Effector memory CD8-positive, alpha-beta T cell (primary cell): ENCODE results near the gene CLOCK.
"Not testable (repeated sequence)": the region's sequence is repeated elsewhere in the genome, so short reads cannot be mapped to it uniquely, and the experiment has no call there.

ENCODE experiments used
- ATAC-seq: fragments of 150-1000 bp; cut with Tn5 transposase; replicated peaks from 2 replicates; pipeline ENCODE4 v1.10.0; 2021; ENCODE audit warnings: mild to moderate bottlenecking, moderate library complexity
- DNase-seq, 3 experiments: peaks; one replicate each; pipeline ENCODE4 v3.0.0; 2021
- H3K27ac Mint-ChIP-seq, 2 donors: one replicate each; pipeline ENCODE4 v1.8.0; 2022; ENCODE audit warnings: mild to moderate bottlenecking in 2 of 2, mixed read lengths in 2 of 2, moderate library complexity in 2 of 2
- H3K27me3 Mint-ChIP-seq, 2 donors: one replicate each; pipeline ENCODE4 v1.8.0; 2022; ENCODE audit warnings: mixed read lengths in 2 of 2
- H3K36me3 Mint-ChIP-seq: one replicate; pipeline ENCODE4 v1.8.0; 2022; ENCODE audit warnings: mild to moderate bottlenecking, moderate library complexity, mixed read lengths; ENCODE audit not compliant: insufficient read depth
- H3K4me1 Mint-ChIP-seq, 2 donors: one replicate each; pipeline ENCODE4 v1.8.0; 2022; ENCODE audit warnings: low read depth in 2 of 2, mixed read lengths in 2 of 2
- H3K4me3 Mint-ChIP-seq, 2 donors: one replicate each; pipeline ENCODE4 v1.8.0; 2022; ENCODE audit warnings: mild to moderate bottlenecking in 2 of 2, mixed read lengths in 2 of 2, moderate library complexity in 2 of 2
- H3K9me3 Mint-ChIP-seq, 2 donors: one replicate each; pipeline ENCODE4 v1.8.0; 2022; ENCODE audit warnings: mixed read lengths in 2 of 2

The CLOCK gene

DNA sequence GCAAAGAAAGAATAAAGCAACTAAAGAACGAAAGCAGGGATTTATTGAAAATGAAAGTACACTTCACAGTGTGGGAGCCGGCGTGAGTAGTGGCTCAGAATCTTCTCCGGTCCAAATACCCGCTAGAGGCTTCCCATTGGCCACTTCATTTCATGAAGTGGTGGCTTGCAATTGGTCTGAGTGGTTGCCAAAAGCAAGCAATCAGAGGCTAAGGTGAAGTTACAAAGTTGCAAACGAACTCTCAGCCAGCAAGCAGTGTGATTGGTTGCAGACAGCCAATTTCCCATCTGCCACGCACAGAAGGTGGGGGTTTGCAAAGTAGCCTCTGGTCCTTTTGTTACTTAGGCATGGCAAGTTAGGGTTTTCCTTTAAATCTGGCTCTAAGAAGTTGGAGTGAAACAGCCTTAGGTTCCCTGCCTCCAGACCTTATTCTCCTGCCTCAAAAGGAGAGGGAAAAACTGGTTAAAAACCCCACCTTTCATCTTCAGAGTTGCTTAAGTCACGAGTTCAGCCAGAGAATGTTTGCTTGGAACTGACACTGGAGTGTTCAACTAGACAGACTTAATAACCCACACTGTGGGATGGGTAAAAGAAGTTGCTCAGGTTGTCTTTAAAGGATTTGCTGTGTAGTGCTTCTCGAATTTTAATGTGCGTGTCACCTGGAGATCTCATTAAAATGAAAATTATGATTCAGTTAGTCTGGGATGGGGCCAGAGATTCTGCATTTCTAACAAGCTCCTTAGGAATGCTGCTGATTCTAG lies 6.9 kb upstream of the CLOCK start:
- Mint-ChIP-seq H3K4me1 (peaks cover 0 to 5% of the 10 kb centered on the region in 2 donors), H3K9me3 (no peaks in the 10 kb centered on the region), H3K27me3 (peaks cover 17 to 21% of the 10 kb centered on the region in 2 donors), H3K27ac (no peak overlapping the region), H3K4me3 (peak overlapping the region; percentile 50 to 63), H3K36me3 (no peaks in the 10 kb centered on the region)
- peak in 1 of 3 experiments; percentile 14 for DNase-seq
- peak; percentile 84 for ATAC-seq

DNA sequence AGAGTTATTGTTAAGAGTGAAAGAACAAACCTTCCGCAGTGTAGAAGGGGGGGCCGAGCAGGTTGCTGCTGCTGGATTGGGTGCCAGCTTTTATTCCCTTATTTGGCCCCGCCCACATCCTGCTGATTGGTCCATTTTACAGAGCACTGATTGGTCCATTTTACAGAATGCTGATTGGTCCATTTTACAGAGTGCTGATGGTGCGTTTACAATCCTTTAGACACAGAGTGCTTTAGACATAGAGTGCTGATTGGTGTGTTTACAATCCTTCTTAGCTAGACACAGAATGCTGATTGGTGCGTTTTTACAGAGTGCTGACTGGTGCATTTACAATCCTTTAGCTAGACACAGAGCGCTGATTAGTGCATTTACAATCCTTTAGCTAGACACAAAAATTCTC lies 5.3 kb upstream of the CLOCK start:
- not testable (repeated sequence) for H3K27ac Mint-ChIP-seq, DNase-seq, H3K9me3 Mint-ChIP-seq, H3K27me3 Mint-ChIP-seq, ATAC-seq, H3K36me3 Mint-ChIP-seq, H3K4me3 Mint-ChIP-seq
- H3K4me1 Mint-ChIP-seq, result peaks cover 9 to 10% of the 10 kb centered on the region in 2 donors

DNA sequence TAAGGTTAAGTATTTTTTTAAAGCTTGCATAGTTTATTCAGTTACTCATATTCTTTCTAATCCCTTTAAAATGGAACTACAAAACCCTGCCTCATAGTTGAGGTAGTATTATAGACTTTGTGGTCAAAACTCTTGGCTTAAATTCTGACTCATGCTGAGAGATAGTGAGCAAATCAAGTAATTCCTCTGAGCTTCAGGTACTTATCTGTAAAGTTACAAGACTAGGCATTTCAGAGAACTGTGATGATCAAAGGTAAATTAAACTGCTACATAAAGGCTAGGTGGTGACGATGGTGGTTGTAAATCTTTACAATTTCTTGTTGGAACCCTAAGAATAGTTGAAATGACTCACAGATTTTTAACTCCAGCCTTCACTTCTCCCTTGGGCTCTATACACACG lies 3.2 kb upstream of the CLOCK start:
- Mint-ChIP-seq H3K27ac (no peak overlapping the region), H3K4me1 (peaks cover 10 to 11% of the 10 kb centered on the region in 2 donors)
- ATAC-seq, result no peak

DNA sequence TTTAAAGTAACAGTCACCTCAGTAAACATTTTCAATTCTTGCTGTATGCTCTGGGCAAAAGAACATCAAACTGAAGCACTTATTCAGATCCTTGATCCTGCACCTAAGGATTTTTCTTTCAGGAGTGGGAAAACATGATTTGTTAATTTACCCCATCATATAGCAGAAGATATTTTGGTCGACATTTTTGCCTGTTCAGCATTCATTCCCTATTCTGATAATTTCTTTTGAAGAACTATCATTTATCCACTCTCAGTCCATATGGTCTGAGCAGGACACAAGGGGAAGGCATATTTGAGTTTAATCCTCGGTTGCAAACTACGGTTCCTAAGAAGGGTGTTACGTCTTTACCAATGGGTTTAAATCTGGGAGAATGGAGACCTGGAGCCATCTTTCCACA lies 1.2 kb upstream of the CLOCK start:
- H3K27ac Mint-ChIP-seq, result peak overlapping the region; percentile 90 to 92

More for the DNA sequence above, 3.2 kb upstream of the CLOCK start:
- Mint-ChIP-seq H3K9me3 (no peaks in the 10 kb centered on the region), H3K27me3 (peaks cover 0 to 2% of the 10 kb centered on the region in 2 donors), H3K4me3 (no peak overlapping the region), H3K36me3 (peaks cover 7% of the 10 kb centered on the region)
- DNase-seq, result no peak

DNA sequence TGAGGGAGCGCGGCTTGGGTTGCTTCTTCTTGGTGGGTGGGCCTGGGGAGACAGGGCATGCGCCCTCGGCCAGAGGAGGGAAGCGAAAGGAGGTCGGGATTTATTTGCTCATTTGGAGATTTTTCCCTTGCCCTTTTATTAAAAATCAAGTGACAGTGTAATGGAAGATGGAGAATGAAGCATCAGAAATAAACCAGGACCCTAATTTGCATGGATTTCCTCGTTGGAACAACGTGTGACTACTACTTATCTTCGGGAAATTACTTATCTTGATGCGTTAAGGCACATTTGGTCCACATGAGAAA lies 709 bp upstream of the CLOCK start:
- Mint-ChIP-seq H3K9me3 (no peaks in the 10 kb centered on the region), H3K27ac (peak overlapping the region; percentile 90 to 92), H3K36me3 (peaks cover 7% of the 10 kb centered on the region), H3K4me3 (peak overlapping the region; percentile 90 to 93), H3K4me1 (peaks cover 25 to 27% of the 10 kb centered on the region in 2 donors), H3K27me3 (no peaks in the 10 kb centered on the region)
- no peak for ATAC-seq
- no peak for DNase-seq

More for the DNA sequence above, 1.2 kb upstream of the CLOCK start:
- H3K36me3 Mint-ChIP-seq, result peaks cover 7% of the 10 kb centered on the region
- peak overlapping the region; percentile 90 to 93 for H3K4me3 Mint-ChIP-seq
- no peaks in the 10 kb centered on the region for H3K9me3 Mint-ChIP-seq
- H3K27me3 Mint-ChIP-seq, result no peaks in the 10 kb centered on the region
- DNase-seq (no peak), ATAC-seq (no peak)
- peaks cover 24 to 26% of the 10 kb centered on the region in 2 donors for H3K4me1 Mint-ChIP-seq

DNA sequence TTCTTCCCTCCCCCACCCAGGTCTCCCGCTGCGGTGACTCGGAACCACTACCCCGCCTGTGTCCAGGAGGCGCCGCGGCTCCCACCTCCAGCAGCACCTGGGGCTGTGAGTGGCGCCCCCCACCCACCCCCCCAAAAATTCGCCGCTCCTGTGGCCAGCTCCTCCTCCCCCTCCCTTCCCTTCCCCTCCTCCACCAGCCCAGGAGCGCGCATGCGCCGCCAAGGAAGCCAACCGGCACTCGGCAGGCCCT lies 278 bp downstream of the CLOCK start:
- ATAC-seq (no peak), DNase-seq (no peak)
- H3K4me3 Mint-ChIP-seq, result peak overlapping the region; percentile 90 to 93
- H3K27me3 Mint-ChIP-seq, result no peaks in the 10 kb centered on the region
- peaks cover 27 to 32% of the 10 kb centered on the region in 2 donors for H3K4me1 Mint-ChIP-seq
- peaks cover 7% of the 10 kb centered on the region for H3K36me3 Mint-ChIP-seq
- no peaks in the 10 kb centered on the region for H3K9me3 Mint-ChIP-seq
- H3K27ac Mint-ChIP-seq, result peak overlapping the region; percentile 90 to 92

DNA sequence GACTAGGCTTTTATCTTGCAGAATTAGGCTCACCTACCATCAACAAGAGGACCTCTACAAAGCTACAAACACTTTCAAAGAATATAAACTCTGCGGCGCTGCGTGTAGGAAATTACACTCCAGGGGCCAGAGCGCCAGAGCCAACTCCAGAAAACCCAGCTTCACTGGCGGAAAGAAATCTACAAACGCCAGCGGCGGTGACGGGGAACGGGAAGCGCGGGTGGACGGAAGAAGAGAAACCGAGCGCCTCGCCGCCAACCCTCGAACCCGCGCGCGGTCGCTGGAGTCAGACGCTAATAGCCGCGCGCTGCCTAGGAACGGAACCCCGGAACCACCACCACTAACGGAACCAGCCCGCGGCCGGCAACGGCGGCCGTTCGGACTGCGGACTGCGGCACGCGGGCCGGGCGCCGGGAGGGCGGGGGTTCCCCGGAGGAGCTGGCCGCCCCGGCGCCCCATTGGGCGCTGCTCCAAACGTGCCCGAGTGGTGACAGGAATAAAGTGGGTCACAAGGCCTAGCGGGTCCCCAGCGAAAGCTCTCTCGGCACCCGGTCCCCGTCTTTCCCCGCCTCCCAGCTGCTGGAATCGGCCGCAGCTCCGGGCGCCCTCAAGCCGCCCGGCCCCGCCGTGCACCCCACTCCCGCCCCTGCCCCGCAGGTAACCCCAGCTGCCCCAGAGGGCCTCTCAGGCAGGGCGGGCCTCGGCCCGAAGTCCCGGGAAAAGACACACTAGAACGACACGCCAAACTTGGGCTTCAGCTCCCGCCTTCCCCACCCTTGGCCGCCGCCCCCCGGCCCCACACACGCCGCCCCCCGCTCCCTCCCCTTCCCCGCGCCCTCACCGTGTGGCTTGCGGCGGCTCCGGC lies 836 bp downstream of the CLOCK start:
- Mint-ChIP-seq H3K9me3 (no peaks in the 10 kb centered on the region), H3K4me1 (peaks cover 27 to 35% of the 10 kb centered on the region in 2 donors), H3K27ac (peak overlapping the region; percentile 90 to 92), H3K4me3 (peak overlapping the region; percentile 90 to 93), H3K36me3 (peaks cover 7% of the 10 kb centered on the region), H3K27me3 (no peaks in the 10 kb centered on the region)
- DNase-seq (peak; percentile 50 to 63 (median 61)), ATAC-seq (peak; percentile 65)

DNA sequence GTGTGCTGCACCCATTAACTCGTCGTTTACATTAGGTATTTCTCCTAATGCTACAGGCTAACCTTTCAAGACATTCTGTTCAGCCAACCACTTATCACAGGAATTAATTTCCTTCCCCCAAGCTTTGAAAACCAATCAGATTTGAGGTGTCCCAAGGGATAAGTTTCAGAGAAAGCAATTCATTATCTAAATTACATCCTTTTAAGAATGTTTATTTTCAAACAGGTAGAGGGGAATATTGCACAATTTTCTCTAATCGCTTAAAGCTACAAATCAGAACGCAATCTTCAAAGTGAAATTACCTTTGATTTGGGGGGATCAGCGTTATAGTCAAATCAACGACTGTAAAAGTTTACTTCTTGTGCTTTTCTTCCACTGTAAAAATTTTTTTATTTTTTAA lies 1.6 kb downstream of the CLOCK start:
- ATAC-seq, result no peak
- Mint-ChIP-seq H3K27ac (peak overlapping the region; percentile 90 to 92), H3K27me3 (no peaks in the 10 kb centered on the region), H3K4me1 (peaks cover 27 to 39% of the 10 kb centered on the region in 2 donors), H3K9me3 (no peaks in the 10 kb centered on the region), H3K36me3 (peaks cover 7% of the 10 kb centered on the region), H3K4me3 (peak overlapping the region; percentile 90 to 93)
- DNase-seq, result no peak

DNA sequence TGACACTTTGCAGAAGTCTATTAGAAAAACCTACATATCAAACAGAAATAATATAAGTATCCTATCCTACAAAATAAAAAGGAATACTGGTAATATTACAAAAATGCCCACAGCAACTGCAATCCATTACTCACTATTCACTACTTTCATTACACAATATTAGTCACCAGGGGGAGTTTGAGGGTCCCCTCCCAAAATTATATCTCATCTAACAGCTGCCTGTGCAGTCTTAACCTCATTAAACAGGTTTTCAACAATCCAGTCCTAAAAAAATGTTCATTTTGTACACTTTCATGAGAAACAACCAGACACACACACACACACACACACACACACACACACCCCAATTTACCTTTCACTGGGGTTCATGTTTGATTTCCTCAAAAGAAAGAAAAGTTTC lies 2.9 kb downstream of the CLOCK start:
- H3K4me3 Mint-ChIP-seq, result no peak overlapping the region
- H3K9me3 Mint-ChIP-seq, result no peaks in the 10 kb centered on the region
- H3K27me3 Mint-ChIP-seq, result no peaks in the 10 kb centered on the region
- H3K4me1 Mint-ChIP-seq, result peaks cover 29 to 45% of the 10 kb centered on the region in 2 donors
- DNase-seq (no peak), ATAC-seq (no peak)
- peaks cover 10% of the 10 kb centered on the region for H3K36me3 Mint-ChIP-seq
- peak overlapping the region; percentile 23 to 59 for H3K27ac Mint-ChIP-seq

DNA sequence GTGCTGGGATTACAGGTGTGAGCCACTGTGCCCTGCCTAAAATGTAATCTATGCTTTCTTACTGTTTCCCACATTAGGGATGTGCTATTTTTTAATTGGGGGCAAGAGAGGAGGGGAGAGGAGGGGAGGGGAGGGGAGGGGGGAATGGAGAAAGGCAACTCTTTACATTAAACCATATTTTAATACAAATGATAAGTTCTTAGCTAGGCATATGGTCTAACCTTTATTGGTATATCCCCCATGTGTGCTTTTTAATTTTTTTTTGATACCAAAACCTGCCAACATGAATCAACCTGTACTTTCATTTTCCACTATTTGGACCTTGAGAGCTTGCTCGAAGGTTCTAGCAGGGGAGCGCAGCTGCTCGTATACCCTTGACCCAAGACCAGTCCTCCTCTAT lies 6.4 kb downstream of the CLOCK start:
- H3K27ac Mint-ChIP-seq, result no peak overlapping the region
- H3K9me3 Mint-ChIP-seq, result no peaks in the 10 kb centered on the region
- H3K36me3 Mint-ChIP-seq, result peaks cover 3% of the 10 kb centered on the region
- peaks cover 37 to 56% of the 10 kb centered on the region in 2 donors for H3K4me1 Mint-ChIP-seq
- DNase-seq (no peak), ATAC-seq (no peak)
- no peak overlapping the region for H3K4me3 Mint-ChIP-seq
- H3K27me3 Mint-ChIP-seq, result no peaks in the 10 kb centered on the region

DNA sequence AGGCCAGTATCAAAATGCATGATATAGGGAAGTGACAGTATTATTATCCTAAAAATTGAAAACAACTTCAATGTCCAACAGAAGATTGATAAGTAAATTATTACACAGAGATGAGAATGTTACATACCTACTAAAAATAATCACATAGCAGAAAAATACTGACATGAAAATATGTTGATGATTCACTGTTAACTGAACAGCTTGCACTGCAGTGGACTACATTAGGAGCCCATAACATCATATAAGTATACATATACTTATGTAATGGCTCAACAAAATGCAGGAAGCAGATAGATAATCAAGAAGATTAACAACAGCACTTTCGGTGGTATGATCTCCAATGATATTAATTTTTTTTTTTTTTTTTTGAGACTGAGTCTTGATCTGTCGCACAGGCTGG lies 7.1 kb downstream of the CLOCK start:
- Mint-ChIP-seq H3K4me3 (no peak overlapping the region), H3K36me3 (peaks cover 3% of the 10 kb centered on the region), H3K4me1 (peaks cover 34 to 54% of the 10 kb centered on the region in 2 donors), H3K27ac (no peak overlapping the region), H3K27me3 (no peaks in the 10 kb centered on the region), H3K9me3 (no peaks in the 10 kb centered on the region)
- no peak for ATAC-seq
- DNase-seq, result no peak

DNA sequence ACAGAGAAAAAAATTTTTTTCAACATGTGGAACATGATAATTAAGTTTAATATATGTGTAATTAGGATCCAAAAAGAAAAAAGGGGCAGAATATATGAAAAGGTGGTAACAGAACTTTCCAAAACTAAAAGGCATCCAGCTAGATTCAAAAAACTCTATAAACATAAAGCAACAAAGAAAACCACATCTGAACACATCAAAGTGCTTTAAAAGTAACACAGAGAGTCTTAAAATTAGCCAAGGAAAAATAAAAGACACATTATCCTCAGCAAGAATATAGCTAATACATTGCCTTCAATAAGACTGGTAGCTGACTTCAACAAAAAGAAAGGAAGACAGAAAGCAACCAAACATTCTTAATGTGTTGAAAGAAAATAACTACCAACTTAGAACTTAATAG lies 8.2 kb downstream of the CLOCK start:
- peaks cover 3% of the 10 kb centered on the region for H3K36me3 Mint-ChIP-seq
- peaks cover 0 to 2% of the 10 kb centered on the region in 2 donors for H3K9me3 Mint-ChIP-seq
- H3K27me3 Mint-ChIP-seq, result no peaks in the 10 kb centered on the region
- DNase-seq (no peak), ATAC-seq (no peak)
- peak overlapping the region; percentile 47 to 89 for H3K27ac Mint-ChIP-seq
- peaks cover 26 to 45% of the 10 kb centered on the region in 2 donors for H3K4me1 Mint-ChIP-seq
- peak overlapping the region; percentile 22 to 45 for H3K4me3 Mint-ChIP-seq

DNA sequence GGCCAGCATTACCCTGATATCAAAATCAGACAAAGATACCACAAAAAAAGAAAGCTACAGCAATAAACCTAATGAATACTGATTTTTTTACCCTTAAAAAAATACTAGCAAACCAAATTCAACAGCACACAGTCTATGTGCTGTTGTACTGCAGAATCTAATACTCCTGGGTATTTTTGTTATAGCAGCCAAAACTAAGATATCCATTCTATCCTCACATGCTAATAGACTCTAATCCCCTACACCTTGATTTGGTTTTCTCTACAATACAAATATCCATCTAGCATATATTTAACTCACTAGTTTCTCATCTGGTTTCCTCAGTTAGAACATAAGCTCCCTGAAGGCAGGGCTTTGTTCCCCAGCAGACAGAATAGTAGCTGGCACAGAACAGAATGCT lies 12.4 kb downstream of the CLOCK start:
- Mint-ChIP-seq H3K9me3 (peaks cover 0 to 2% of the 10 kb centered on the region in 2 donors), H3K27ac (peak overlapping the region in 1 of 2 donors; percentile 21), H3K36me3 (peaks cover 3% of the 10 kb centered on the region), H3K4me3 (no peak overlapping the region), H3K4me1 (peaks cover 21 to 36% of the 10 kb centered on the region in 2 donors), H3K27me3 (no peaks in the 10 kb centered on the region)
- DNase-seq, result no peak
- ATAC-seq, result no peak

DNA sequence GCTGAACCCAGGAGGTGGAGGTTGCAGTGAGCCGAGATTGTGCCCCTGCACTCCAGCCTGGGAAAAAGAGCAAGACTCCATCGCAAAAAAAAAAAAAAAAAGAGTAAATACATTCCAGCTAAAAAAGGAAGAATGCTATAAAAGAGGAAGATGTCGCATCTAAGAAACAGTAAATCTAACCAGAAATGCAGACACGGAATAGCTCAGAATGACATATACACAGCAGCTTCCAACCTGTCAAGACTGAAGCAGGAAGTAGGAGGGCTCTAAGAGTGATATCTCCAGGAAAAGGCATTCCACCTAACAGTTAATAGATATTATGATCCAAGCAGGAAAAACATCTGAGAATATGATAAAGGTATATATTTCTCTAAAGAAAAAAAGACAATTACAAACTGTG lies 16.0 kb downstream of the CLOCK start:
- H3K27ac Mint-ChIP-seq, result no peak overlapping the region
- peaks cover 8 to 18% of the 10 kb centered on the region in 2 donors for H3K4me1 Mint-ChIP-seq
- H3K4me3 Mint-ChIP-seq, result no peak overlapping the region
- H3K9me3 Mint-ChIP-seq, result peaks cover 0 to 2% of the 10 kb centered on the region in 2 donors
- no peaks in the 10 kb centered on the region for H3K27me3 Mint-ChIP-seq
- DNase-seq (no peak), ATAC-seq (no peak)
- no peaks in the 10 kb centered on the region for H3K36me3 Mint-ChIP-seq
